Sciatic nerve (tissue), 2 donors: ENCODE measurements around the gene VPS13C. TPM values are rescaled to one million over a fixed set of nuclear protein-coding genes. Genes with fewer than 3 reads are reported as not detected.
"Not testable (repeated sequence)": the region's sequence is repeated elsewhere in the genome, so short reads cannot be mapped to it uniquely, and the experiment has no call there.

ENCODE experiments used
- ATAC-seq: fragments of 200-7000 bp; cut with Tn5 transposase; one replicate; pipeline ENCODE4 v1.9.1; 2020; ENCODE audit warnings: mild to moderate bottlenecking, moderate library complexity
- DNase-seq: peaks from one replicate; pipeline ENCODE4 v3.0.0-alpha.2; 2020; ENCODE audit warnings: low spot score
- intact Hi-C: fragments of 100-400 bp; cut with DNase I; formaldehyde crosslinking; loops from one replicate; pipeline ENCODE4 v1.14.2; 2022
- total RNA-seq: library from RNA; stranded (reverse); fragmentation: NEBNext Ultra II Directional; extraction: Animal tissue kit (Norgen Biotek cat#: 25700); gene quantifications from one replicate; pipeline ENCODE4 v1.2.1, GENCODE V29; 2021
- donor health status: DM: no; HTN: no; CAD: no.
- donor health status: DM: no; HTN: no; CAD: no.

VPS13C gene
- total RNA-seq, 1 donor from 2014 or later: 124 TPM

GRCh38 chr15:62051166-62051565 lies 9.1 kb downstream of the VPS13C start:
- DNase-seq: no peak
- intact Hi-C loops: no loop called here
- no peak for ATAC-seq

GRCh38 chr15:62050115-62050514 lies 10.1 kb downstream of the VPS13C start:
- intact Hi-C loops: no loop called here
- no peak for ATAC-seq
- DNase-seq: no peak

- ATAC-seq, DNase-seq, intact Hi-C loops: not testable (repeated sequence)
These were observed 12.0 kb downstream of the VPS13C start for GRCh38 chr15:62048254-62048653.

GRCh38 chr15:62047282-62047827 lies 12.9 kb downstream of the VPS13C start:
- no peak for ATAC-seq
- DNase-seq: no peak
- intact Hi-C loops: no loop called here

GRCh38 chr15:62046078-62046743 lies 14.0 kb downstream of the VPS13C start:
- no peak for DNase-seq
- intact Hi-C loops: no loop called here
- no peak for ATAC-seq

GRCh38 chr15:62035256-62035924 lies 24.9 kb downstream of the VPS13C start:
- DNase-seq (no peak), ATAC-seq (no peak)
- intact Hi-C loops: no loop called here

- intact Hi-C loops: no loop called here
- ATAC-seq (no peak), DNase-seq (no peak)
These were observed 32.3 kb downstream of the VPS13C start for GRCh38 chr15:62027916-62028315.

- no peak for ATAC-seq
- DNase-seq: no peak
- intact Hi-C loops: no loop called here
These were observed 33.0 kb downstream of the VPS13C start for GRCh38 chr15:62027263-62027565.

GRCh38 chr15:62026487-62027262 lies 33.6 kb downstream of the VPS13C start:
- DNase-seq: no peak
- intact Hi-C loops: no loop called here
- no peak for ATAC-seq

GRCh38 chr15:62021991-62022600 lies 38.2 kb downstream of the VPS13C start:
- intact Hi-C loops: no loop called here
- DNase-seq (no peak), ATAC-seq (no peak)

- intact Hi-C loops: no loop called here
- ATAC-seq: no peak
These were observed 39.6 kb downstream of the VPS13C start for GRCh38 chr15:62020576-62021160.

GRCh38 chr15:62005354-62005753 lies 54.9 kb downstream of the VPS13C start:
- DNase-seq, intact Hi-C loops: not testable (repeated sequence)

More at GRCh38 chr15:62020576-62021160, 39.6 kb downstream of the VPS13C start:
- DNase-seq: no peak

GRCh38 chr15:61997786-61998185 lies 62.5 kb downstream of the VPS13C start:
- ATAC-seq (peak; percentile 42), DNase-seq (no peak)
- intact Hi-C loops: no loop called here

More at GRCh38 chr15:62005354-62005753, 54.9 kb downstream of the VPS13C start:
- not testable (repeated sequence) for ATAC-seq

- ATAC-seq: no peak
- intact Hi-C loops: no loop called here
- DNase-seq: no peak
These were observed 64.1 kb downstream of the VPS13C start for GRCh38 chr15:61996056-61996635.

- DNase-seq: no peak
- intact Hi-C loops: no loop called here
- no peak for ATAC-seq
These were observed 66.0 kb downstream of the VPS13C start for GRCh38 chr15:61994216-61994615.

GRCh38 chr15:61992518-61992917 lies 67.7 kb downstream of the VPS13C start:
- ATAC-seq (no peak), DNase-seq (no peak)
- intact Hi-C loops: no loop called here

GRCh38 chr15:61989667-61990066 lies 70.6 kb downstream of the VPS13C start:
- DNase-seq: no peak
- intact Hi-C loops: no loop called here
- no peak for ATAC-seq

- ATAC-seq (no peak), DNase-seq (no peak)
- intact Hi-C loops: no loop called here
These were observed 72.4 kb downstream of the VPS13C start for GRCh38 chr15:61987824-61988223.

GRCh38 chr15:61983081-61983480 lies 77.2 kb downstream of the VPS13C start:
- ATAC-seq (no peak), DNase-seq (no peak)
- intact Hi-C loops: no loop called here
